K562 (cell line): Measurements from ENCODE around the gene OCA2. TPM values are rescaled to one million over a fixed set of nuclear protein-coding genes. Genes with fewer than 3 reads are reported as not detected.
A peak's percentile ranks its signal among the peaks of the same experiment; 100 is the strongest.

ENCODE experiments used
- ATAC-seq: fragments of 200-7000 bp; cut with Tn5 transposase; 3 replicates; pipeline ENCODE4 v1.9.1; 2020; ENCODE audit warnings: moderate library complexity
- BruUV-seq: library from RNA; stranded (reverse); fragments of 400-500 nt; replicated peaks from 2 replicates; lab custom pipeline; 2021; lab: Mats Ljungman, UMichigan
- CTCF ChIA-PET: fragments of 300-600 bp; formaldehyde crosslinking; extraction: SDS; loops from one replicate; lab custom pipeline; 2021; ENCODE audit warnings: low intra/inter-chr PET ratio; lab: Yijun Ruan, JAX
- POLR2A ChIA-PET: fragments of 300-600, 350-650 bp; sonication (Branson Sonifier 250); formaldehyde crosslinking; extraction: SDS; loops from one replicate; lab custom pipeline; 2021; ENCODE audit warnings: antibody characterized with exemption, inconsistent platforms; lab: Yijun Ruan, JAX
- DNase-seq, 4 experiments: peaks; one replicate each; pipeline versions ENCODE4 v3.0.0 to v3.0.0-alpha.2; 2011 to 2018; ENCODE audit warnings: low spot score in 3 of 4, mixed read lengths in 3 of 4; ENCODE audit errors: extremely low read depth in 1 of 4
- FAIRE-seq: peaks from 2 replicates; lab custom pipeline; 2011; peaks lifted over from hg19 to GRCh38; lab: Jason Lieb, UNC
- H2AFZ ChIP-seq: 2 replicates; pipeline ENCODE4 v1.6.0; 2011; ENCODE audit warnings: low read depth, low read length, control low read depth, inconsistent platforms
- H3K27ac ChIP-seq: fragments of 200-600 bp; 3 replicates; pipeline ENCODE4 v1.8.0; 2011; ENCODE audit warnings: low read depth, mild to moderate bottlenecking, control low read depth, inconsistent platforms, low read length, moderate library complexity, mixed read lengths; ENCODE audit errors: extremely low read depth
- H3K27me3 ChIP-seq, 2 experiments: fragments of 300-600 bp in 1 of 2; 2 replicates in 1 of 2; 3 replicates in 1 of 2; pipeline versions ENCODE4 v1.6.0 to v1.8.0; 2011; ENCODE audit warnings: inconsistent platforms in 2 of 2, low read length in 2 of 2, mild to moderate bottlenecking in 1 of 2, mixed read lengths in 1 of 2, moderate library complexity in 1 of 2; ENCODE audit not compliant: control insufficient read depth in 2 of 2, insufficient read depth in 2 of 2
- H3K36me3 ChIP-seq: fragments of 300-600 bp; 3 replicates; pipeline ENCODE4 v1.8.0; 2011; ENCODE audit warnings: mild to moderate bottlenecking, low read length, inconsistent platforms; ENCODE audit not compliant: control insufficient read depth, insufficient read depth
- H3K4me1 ChIP-seq, 2 experiments: fragments of 200-600 bp in 1 of 2; replicated peaks in 1 of 2; 2 replicates in 1 of 2; 3 replicates in 1 of 2; pipeline versions ENCODE4 v1.5.1 to v1.8.0; 2011; ENCODE audit warnings: inconsistent platforms in 2 of 2, low read length in 2 of 2, mild to moderate bottlenecking in 1 of 2, mixed read lengths in 1 of 2, moderate library complexity in 1 of 2; ENCODE audit not compliant: control insufficient read depth in 2 of 2, insufficient read depth in 2 of 2
- H3K4me2 ChIP-seq: 2 replicates; pipeline ENCODE4 v1.6.1; 2011; ENCODE audit warnings: low read length, control low read depth, inconsistent platforms, mixed read lengths; ENCODE audit not compliant: insufficient read depth
- H3K4me3 ChIP-seq: fragments of 200-600 bp; sonication (generic), shearing (Covaris generic); 2 replicates; pipeline ENCODE4 v1.5.1; 2016; ENCODE audit warnings: control low read depth, inconsistent platforms
- H3K79me2 ChIP-seq: fragments of 200-600 bp; 3 replicates; pipeline ENCODE4 v1.8.0; 2011; ENCODE audit warnings: low read length, inconsistent platforms; ENCODE audit not compliant: control insufficient read depth, insufficient read depth
- H3K9ac ChIP-seq, 2 experiments: 2 replicates each; pipeline versions ENCODE4 v1.6.0 to v1.6.1; 2011; ENCODE audit warnings: low read depth in 2 of 2, low read length in 2 of 2, control low read depth in 1 of 2, inconsistent platforms in 1 of 2, mild to moderate bottlenecking in 1 of 2, mixed read lengths in 1 of 2; ENCODE audit not compliant: insufficient read depth in 1 of 2
- H3K9me1 ChIP-seq: one replicate; pipeline ENCODE4 v1.6.0; 2011; ENCODE audit warnings: inconsistent platforms, mild to moderate bottlenecking, low read length, moderate library complexity; ENCODE audit not compliant: control insufficient read depth, insufficient read depth
- H3K9me3 ChIP-seq: replicated peaks from 2 replicates; pipeline ENCODE4 v1.5.1; 2011; ENCODE audit warnings: low read depth, low read length, inconsistent platforms; ENCODE audit not compliant: control insufficient read depth, insufficient read depth
- H4K20me1 ChIP-seq: replicated peaks from 2 replicates; pipeline ENCODE4 v1.6.1; 2011; ENCODE audit warnings: low read length, inconsistent platforms, mixed read lengths; ENCODE audit not compliant: control insufficient read depth, insufficient read depth
- ARID1B ChIP-seq: fragments of 450-650 bp; IDR thresholded peaks from 2 replicates; pipeline ENCODE4 v1.6.1; 2016; ENCODE audit warnings: antibody characterized with exemption, mild to moderate bottlenecking, inconsistent platforms
- CEBPG ChIP-seq, 3 experiments: fragments of 200-800 bp in 1 of 3; sonication (Bioruptor generic) in 1 of 3; sonication (generic) in 1 of 3; formaldehyde crosslinking in 1 of 3; IDR thresholded peaks in 2 of 3; conservative IDR thresholded peaks in 1 of 3; 2 replicates each; pipeline versions ENCODE4 v1.6.1 to v1.8.0; 2016 to 2022; ENCODE audit warnings: missing compliant biosample characterization in 2 of 3, missing genetic modification characterization in 2 of 3, mild to moderate bottlenecking in 1 of 3, missing genetic modification reagents in 1 of 3
- DNMT1 ChIP-seq: fragments of 450-650 bp; IDR thresholded peaks from 2 replicates; pipeline ENCODE4 v1.6.1; 2016; ENCODE audit warnings: antibody characterized with exemption, mild to moderate bottlenecking
- FOXJ2 ChIP-seq: fragments of 200-800 bp; sonication (Bioruptor generic); IDR thresholded peaks from 2 replicates; pipeline ENCODE4 v1.6.1; 2016; ENCODE audit warnings: missing genetic modification characterization, missing compliant biosample characterization
- FOXM1 ChIP-seq, 2 experiments: fragments of 450-650 bp in 1 of 2; sonication (generic) in 1 of 2; formaldehyde crosslinking in 1 of 2; IDR thresholded peaks; 2 replicates each; pipeline versions ENCODE4 v1.6.1 to v1.9.0; 2017 to 2022; ENCODE audit warnings: low read depth in 2 of 2, mild to moderate bottlenecking in 2 of 2, missing genetic modification reagents in 1 of 2, moderate library complexity in 1 of 2
- HDAC2 ChIP-seq: fragments of 450-650 bp; IDR thresholded peaks from 2 replicates; pipeline ENCODE4 v1.6.1; 2016; ENCODE audit warnings: mild to moderate bottlenecking
- KHSRP ChIP-seq: fragments of 450-650 bp; IDR thresholded peaks from 2 replicates; pipeline ENCODE4 v1.6.1; 2017
- MEF2A ChIP-seq: IDR thresholded peaks from 2 replicates; pipeline ENCODE4 v1.6.1; 2011; ENCODE audit warnings: low read depth, mild to moderate bottlenecking, low read length, moderate library complexity; ENCODE audit not compliant: control insufficient read depth
- MXI1 ChIP-seq: IDR thresholded peaks from 2 replicates; pipeline ENCODE4 v1.6.1; 2011; ENCODE audit warnings: low read depth, mild to moderate bottlenecking, improper control_type of control experiment, low read length
- SMARCE1 ChIP-seq: fragments of 450-650 bp; IDR thresholded peaks from 2 replicates; pipeline ENCODE4 v1.7.1; 2016; ENCODE audit warnings: mild to moderate bottlenecking
- SRSF3 ChIP-seq: fragments of 200-400 bp; formaldehyde crosslinking; IDR thresholded peaks from 2 replicates; pipeline ENCODE4 v1.6.1; 2016; ENCODE audit warnings: mild to moderate bottlenecking, low read length, moderate library complexity; ENCODE audit not compliant: insufficient read depth
- ZFX ChIP-seq: sonication (generic); formaldehyde crosslinking; IDR thresholded peaks from 2 replicates; pipeline ENCODE4 v1.8.0; 2022; ENCODE audit warnings: mild to moderate bottlenecking, missing genetic modification reagents, moderate library complexity
- ZNF695 ChIP-seq: fragments of 450-650 bp; formaldehyde crosslinking; IDR thresholded peaks from 2 replicates; pipeline ENCODE4 v1.4.0; 2020; ENCODE audit warnings: mild to moderate bottlenecking, moderate library complexity
- ZNF75A ChIP-seq: fragments of 450-650 bp; formaldehyde crosslinking; IDR thresholded peaks from 2 replicates; pipeline ENCODE4 v1.4.0; 2020; ENCODE audit warnings: mild to moderate bottlenecking
- WGBS: fragments of 100-300 bp; shearing (Covaris generic); methylation state at CpG from one replicate; pipeline ENCODE4 v1.1.6; 2016; ENCODE audit warnings: low coverage, mixed read lengths; ENCODE audit not compliant: insufficient coverage; ENCODE audit errors: missing lambda C conversion rate; 5-methylcytosine and 5-hydroxymethylcytosine counted together
- in situ Hi-C: fragments of 300-500 bp; cut with MboI; formaldehyde crosslinking; loops from 4 replicates; pipeline ENCODE4 v1.15.0; 2018; ENCODE audit warnings: inconsistent platforms, mixed read lengths
- intact Hi-C: fragments of 100-400 bp; cut with micrococcal nuclease; formaldehyde crosslinking; loops from 2 replicates; pipeline ENCODE4 v1.14.2; 2022
- polyA plus RNA-seq, 8 experiments: library from polyadenylated mRNA; depleted of rRNA in 4 of 8; stranded (reverse) in 5 of 8; unstranded in 3 of 8; fragments of >200 nt; fragmentation: Nextera tagmentation in 2 of 8; fragmentation: Illumina TruSeq in 1 of 8; extraction: Ambion mirVana in 2 of 8; extraction: Trizol in 1 of 8; gene quantifications; 2 replicates each; pipeline versions ENCODE4 v1.2.1 to v1.2.3, GENCODE V29; 2011 to 2014; ENCODE audit warnings: inconsistent platforms in 1 of 8, missing spikeins in 1 of 8
- total RNA-seq, 7 experiments: library from RNA; depleted of rRNA in 6 of 7; stranded (reverse); fragments of >200 nt in 6 of 7; fragmentation: Illumina TruSeq in 2 of 7; extraction: Trizol in 2 of 7; gene quantifications; 2 replicates each; pipeline versions ENCODE4 v1.2.1 to v1.2.3, GENCODE V29; 2011 to 2021; ENCODE audit warnings: low replicate concordance in 1 of 7
- TF ChIP-seq, protein P1 (sequence below): sonication (generic); formaldehyde crosslinking; IDR thresholded peaks from 2 replicates; pipeline ENCODE4 v1.8.0; 2022; ENCODE audit warnings: missing genetic modification reagents, mild to moderate bottlenecking, borderline replicate concordance
- TF ChIP-seq, protein P2 (sequence below), 2 experiments: IDR thresholded peaks; 2 replicates each; pipeline ENCODE4 v1.6.1; 2011; ENCODE audit warnings: borderline replicate concordance in 1 of 2, control low read depth in 1 of 2, low read depth in 1 of 2, low read length in 1 of 2, mild to moderate bottlenecking in 1 of 2, mixed read lengths in 1 of 2, moderate library complexity in 1 of 2; ENCODE audit not compliant: insufficient read depth in 1 of 2, insufficient read length in 1 of 2, poor library complexity in 1 of 2, severe bottlenecking in 1 of 2; ENCODE audit errors: extremely low read depth in 1 of 2

Gene OCA2
- total and polyA plus RNA-seq, 9 of the 15 experiments (the other 6 are each of a cell fraction or from before 2014, with no cell fraction given), result 0.07 to 0.59 (median 0.17) TPM; not detected in 1

DNA sequence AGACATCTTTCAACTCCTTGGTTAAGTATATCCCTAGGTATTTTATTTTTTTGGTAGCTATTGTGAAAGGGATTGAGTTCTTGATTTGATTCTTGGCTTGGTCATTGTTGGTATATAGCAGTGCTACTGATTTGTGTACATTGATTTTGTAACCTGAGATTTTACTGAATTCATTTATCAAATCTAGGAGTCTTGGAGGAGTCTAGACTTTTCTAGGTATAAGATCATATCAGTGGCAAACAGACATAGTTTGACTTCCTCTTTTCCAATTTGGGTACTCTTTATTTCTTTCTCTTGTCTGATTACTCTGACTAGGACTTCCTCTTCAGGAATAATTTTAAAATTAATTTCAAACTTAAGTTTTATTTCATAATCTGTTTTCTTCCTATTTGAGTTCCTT lies 125.2 kb downstream of the OCA2 start (continued):
- TF ChIP-seq ARID1B (peak; percentile 75), SMARCE1 (peak; percentile 76; the same call in 1 of the 2 replicates), ZNF75A (CRISPR knock-in tag) (no peak), KHSRP (no peak)
- TF ChIP-seq, protein P1, sequence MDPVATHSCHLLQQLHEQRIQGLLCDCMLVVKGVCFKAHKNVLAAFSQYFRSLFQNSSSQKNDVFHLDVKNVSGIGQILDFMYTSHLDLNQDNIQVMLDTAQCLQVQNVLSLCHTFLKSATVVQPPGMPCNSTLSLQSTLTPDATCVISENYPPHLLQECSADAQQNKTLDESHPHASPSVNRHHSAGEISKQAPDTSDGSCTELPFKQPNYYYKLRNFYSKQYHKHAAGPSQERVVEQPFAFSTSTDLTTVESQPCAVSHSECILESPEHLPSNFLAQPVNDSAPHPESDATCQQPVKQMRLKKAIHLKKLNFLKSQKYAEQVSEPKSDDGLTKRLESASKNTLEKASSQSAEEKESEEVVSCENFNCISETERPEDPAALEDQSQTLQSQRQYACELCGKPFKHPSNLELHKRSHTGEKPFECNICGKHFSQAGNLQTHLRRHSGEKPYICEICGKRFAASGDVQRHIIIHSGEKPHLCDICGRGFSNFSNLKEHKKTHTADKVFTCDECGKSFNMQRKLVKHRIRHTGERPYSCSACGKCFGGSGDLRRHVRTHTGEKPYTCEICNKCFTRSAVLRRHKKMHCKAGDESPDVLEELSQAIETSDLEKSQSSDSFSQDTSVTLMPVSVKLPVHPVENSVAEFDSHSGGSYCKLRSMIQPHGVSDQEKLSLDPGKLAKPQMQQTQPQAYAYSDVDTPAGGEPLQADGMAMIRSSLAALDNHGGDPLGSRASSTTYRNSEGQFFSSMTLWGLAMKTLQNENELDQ, result no peak

DNA sequence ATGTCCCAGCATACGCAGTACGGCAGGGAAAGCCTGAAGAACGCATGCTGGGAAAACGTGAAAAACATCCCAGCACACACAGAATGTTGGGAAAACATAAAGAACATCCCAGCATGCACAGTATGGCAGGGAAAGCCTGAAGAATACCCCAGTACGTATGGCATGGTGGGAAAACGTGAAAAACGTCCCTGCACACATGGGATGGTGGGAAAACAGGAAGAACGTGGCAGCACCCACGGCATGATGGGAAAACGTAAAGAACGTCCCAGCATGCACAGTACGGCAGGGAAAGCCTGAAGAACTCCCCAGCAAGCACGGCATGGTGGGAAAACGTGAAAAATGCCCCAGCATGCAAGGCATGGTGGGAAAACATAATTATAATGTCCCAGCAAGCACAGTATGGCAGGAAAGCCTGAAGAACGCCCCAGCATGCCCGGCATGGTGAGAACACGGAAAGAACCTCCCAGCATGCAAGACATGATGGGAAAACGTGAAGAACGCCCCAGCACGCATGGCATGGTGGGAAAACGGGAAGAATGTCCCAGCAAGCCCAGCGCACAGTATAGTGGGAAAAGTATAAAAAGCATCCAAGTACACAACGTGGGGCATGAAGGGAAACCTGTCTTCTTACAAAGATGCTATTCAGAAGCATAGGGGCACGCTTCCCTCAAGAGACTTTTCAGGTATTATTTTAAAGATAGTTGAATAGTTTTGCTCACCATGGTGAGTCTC lies 128.3 kb downstream of the OCA2 start:
- BruUV-seq, result no TSS peak
- Histone ChIP-seq H3K27ac (no peak overlapping the region; the same call in 2 of the 3 replicates), H3K4me3 (peak overlapping the region; percentile 8; the same call in 1 of the 2 replicates), H3K4me1 (peaks cover 0 to 2% of the 10 kb centered on the region in 2 experiments; a peak in 2 of 5 replicates), H3K9me1 (no peaks in the 10 kb centered on the region), H3K4me2 (peak overlapping the region; percentile 68), H3K9ac (no peak overlapping the region), H3K9me3 (no peaks in the 10 kb centered on the region), H2AFZ (peak overlapping the region; percentile 90), H3K27me3 (peaks cover 2 to 18% of the 10 kb centered on the region in 2 experiments; a peak in 3 of 5 replicates), H3K79me2 (no peaks in the 10 kb centered on the region), H3K36me3 (no peaks in the 10 kb centered on the region), H4K20me1 (no peaks in the 10 kb centered on the region)
- ChIA-PET POLR2A (no interaction called here), CTCF (no interaction called here)
- in situ Hi-C loops, result no loop called here
- no peak for ATAC-seq
- no peak for DNase-seq
- FAIRE-seq, result no peak
- intact Hi-C loops, result no loop called here
- 1% methylated on average over 24 of the region's 24 CpGs for WGBS
- no peak for TF ChIP-seq DNMT1
- no peak for TF ChIP-seq FOXM1 (IDR thresholded peaks at IDR 0.05; ENCODE audit: low read depth)
- no peak for TF ChIP-seq FOXM1 (CRISPR knock-in tag; IDR thresholded peaks at IDR 0.05; ENCODE audit: low read depth)
- TF ChIP-seq ZNF695, result no peak
- TF ChIP-seq, protein P2, sequence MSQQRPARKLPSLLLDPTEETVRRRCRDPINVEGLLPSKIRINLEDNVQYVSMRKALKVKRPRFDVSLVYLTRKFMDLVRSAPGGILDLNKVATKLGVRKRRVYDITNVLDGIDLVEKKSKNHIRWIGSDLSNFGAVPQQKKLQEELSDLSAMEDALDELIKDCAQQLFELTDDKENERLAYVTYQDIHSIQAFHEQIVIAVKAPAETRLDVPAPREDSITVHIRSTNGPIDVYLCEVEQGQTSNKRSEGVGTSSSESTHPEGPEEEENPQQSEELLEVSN (IDR thresholded peaks at IDR 0.05; ENCODE audit: borderline replicate concordance in 1 of 2, extremely low read depth in 1 of 2, insufficient read depth in 1 of 2, insufficient read length in 1 of 2, low read depth in 1 of 2, low read length in 1 of 2, poor library complexity in 1 of 2, severe bottlenecking in 1 of 2), result peak; percentile 38 to 39
- TF ChIP-seq FOXJ2 (tag), result no peak
- TF ChIP-seq MXI1, result no peak
- TF ChIP-seq HDAC2, result no peak
- TF ChIP-seq SRSF3, result no peak
- no peak for TF ChIP-seq CEBPG (CRISPR knock-in tag; IDR thresholded peaks at IDR 0.05)
- TF ChIP-seq CEBPG (tag; conservative IDR thresholded peaks at IDR 0.05 in 1 of 2, IDR thresholded peaks at IDR 0.05 in 1 of 2), result no peak
- no peak for TF ChIP-seq MEF2A
- TF ChIP-seq ZFX (CRISPR knock-in tag), result no peak
